Airway epithelial cell (primary cell): ENCODE data around the gene GSTA5. TPM values are rescaled to one million over a fixed set of nuclear protein-coding genes. Genes with fewer than 3 reads are reported as not detected.

ENCODE experiments used
- total RNA-seq: library from RNA; depleted of rRNA; stranded (reverse); fragments of >200 nt; gene quantifications from 2 replicates; pipeline ENCODE4 v1.2.3, GENCODE V29; 2015

GSTA5 gene
- not detected in 2 replicates for total RNA-seq

GRCh38 chr6:52840763-52841585 is at the start of gene GSTA5:
TSS of gene GSTA5 (minus strand) at chr6:52840813.

GRCh38 chr6:52803668-52804255 is 36.9 kb downstream of the GSTA5 start, which contains the start of gene GSTA1:
TSS of gene GSTA1 (minus strand) at chr6:52803816. CDS start at chr6:52799267, 4,549 bp downstream.

Other genes with a start within 250 kb of the GSTA5 start
- gene TMEM14A, start 169.7 kb downstream of the GSTA5 start, total RNA-seq: 43.4 and 52.3 TPM in 2 replicates
- gene GSTA2, start 77.3 kb downstream of the GSTA5 start, total RNA-seq: not detected in 2 replicates
- 0.28 and 0.63 TPM in 2 replicates for gene GSTA1, start 37.0 kb downstream of the GSTA5 start, total RNA-seq
- gene GSTA3, start 68.9 kb upstream of the GSTA5 start, total RNA-seq: not detected in 2 replicates
- gene GSTA4, start 154.5 kb upstream of the GSTA5 start, total RNA-seq: 79.1 and 85.1 TPM in 2 replicates
- 9.8 and 12.1 TPM in 2 replicates for gene CILK1, start 221.0 kb upstream of the GSTA5 start, total RNA-seq
- gene FBXO9, start 224.6 kb upstream of the GSTA5 start, total RNA-seq: 34.2 and 36.7 TPM in 2 replicates